ENCODE results near the gene POLE.
A peak's percentile ranks its signal among the peaks of the same experiment; 100 is the strongest.

The POLE gene

DNA sequence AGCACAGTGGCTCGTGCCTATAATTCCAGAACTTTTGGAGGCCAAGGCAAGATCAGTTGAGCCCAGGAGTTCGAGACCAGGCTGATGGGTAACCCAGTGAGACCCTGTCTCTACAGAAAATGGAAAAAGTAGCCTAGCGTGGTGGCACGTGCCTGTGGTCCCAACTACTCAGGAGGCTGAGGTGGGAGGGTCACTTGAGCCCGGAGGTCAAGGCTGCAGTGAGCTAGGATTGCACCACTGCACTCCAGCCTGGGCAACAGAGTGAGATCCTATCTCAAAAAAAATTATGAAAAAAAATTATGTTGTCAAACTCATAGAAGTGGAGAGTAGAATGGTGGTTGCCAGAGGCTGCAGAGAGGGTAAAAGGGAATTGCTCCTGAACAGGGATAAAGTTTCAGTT is 73.1 kb downstream of the POLE start:
- H4K5ac ChIP-seq (ENCODE audit: low read length): no peak overlapping the region
- H2BK120ac ChIP-seq (ENCODE audit: low read depth, low read length): no peak overlapping the region
- no peak for DNase-seq
- no peaks in the 10 kb centered on the region for H3K79me2 ChIP-seq (ENCODE audit: control insufficient read depth, insufficient read depth, low read length)
- H3K18ac ChIP-seq (ENCODE audit: low read length): no peak overlapping the region
- no peak overlapping the region for H3K4me2 ChIP-seq (ENCODE audit: low read length)
- H4K8ac ChIP-seq (ENCODE audit: low read depth, low read length): no peak overlapping the region
- no peak overlapping the region for H3K4me3 ChIP-seq (ENCODE audit: low read length)
- H3K36me3 ChIP-seq (ENCODE audit: control insufficient read depth, insufficient read depth, low read length): no peaks in the 10 kb centered on the region
- H3K27me3 ChIP-seq (ENCODE audit: insufficient read depth, low read length, poor library complexity): peaks cover 10% of the 10 kb centered on the region
- WGBS (ENCODE audit: extremely low coverage, insufficient coverage, low lambda C conversion rate): no CpG with 5 or more reads among the region's 5 CpGs
- no peak overlapping the region for H3K27ac ChIP-seq (ENCODE audit: low read depth, low read length)
- no peak overlapping the region for H3K56ac ChIP-seq (ENCODE audit: low read length)
- H3K4me1 ChIP-seq (ENCODE audit: control insufficient read depth, low read depth, low read length): no peaks in the 10 kb centered on the region
- no peak overlapping the region for H2BK5ac ChIP-seq (ENCODE audit: low read length)
- no peaks in the 10 kb centered on the region for H3K79me1 ChIP-seq (ENCODE audit: low read length)
- no peak overlapping the region for H3K4ac ChIP-seq (ENCODE audit: low read depth, low read length)
- H2BK15ac ChIP-seq (replicated peaks; ENCODE audit: low read depth): no peak overlapping the region
- H3K23ac ChIP-seq (ENCODE audit: low read length): no peak overlapping the region
- H2AK5ac ChIP-seq (ENCODE audit: low read length): no peak overlapping the region
- H3K9ac ChIP-seq (ENCODE audit: low read length): no peak overlapping the region

DNA sequence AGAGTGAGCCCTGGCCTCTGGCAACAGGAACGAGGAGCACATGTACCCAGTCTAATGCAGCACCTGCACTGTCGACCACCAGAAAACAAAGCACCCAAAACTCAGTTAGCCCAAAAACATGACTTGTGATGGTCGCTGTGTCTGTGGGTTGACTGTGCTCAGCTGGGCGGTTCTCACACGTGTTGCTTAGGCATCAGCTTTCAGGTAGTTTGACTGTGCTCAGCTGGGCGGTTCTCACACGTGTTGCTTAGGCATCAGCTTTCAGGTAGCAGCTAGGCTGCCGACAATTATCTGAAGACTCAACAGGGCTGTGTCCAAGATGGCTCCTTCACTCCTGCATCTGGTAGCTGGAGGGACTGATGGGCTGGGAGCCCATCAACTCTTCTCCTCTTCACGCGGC is 75.5 kb downstream of the POLE start:
- Histone ChIP-seq H4K8ac (ENCODE audit: low read depth, low read length) (no peak overlapping the region), H2BK120ac (ENCODE audit: low read depth, low read length) (no peak overlapping the region), H3K4me2 (ENCODE audit: low read length) (no peak overlapping the region), H2BK5ac (ENCODE audit: low read length) (no peak overlapping the region), H3K18ac (ENCODE audit: low read length) (no peak overlapping the region), H3K36me3 (ENCODE audit: control insufficient read depth, insufficient read depth, low read length) (no peaks in the 10 kb centered on the region), H2BK15ac (replicated peaks; ENCODE audit: low read depth) (no peak overlapping the region), H3K56ac (ENCODE audit: low read length) (no peak overlapping the region), H3K23ac (ENCODE audit: low read length) (no peak overlapping the region), H3K4ac (ENCODE audit: low read depth, low read length) (no peak overlapping the region), H4K5ac (ENCODE audit: low read length) (no peak overlapping the region), H3K27me3 (ENCODE audit: insufficient read depth, low read length, poor library complexity) (peaks cover under 1% of the 10 kb centered on the region), H3K27ac (ENCODE audit: low read depth, low read length) (no peak overlapping the region), H2AK5ac (ENCODE audit: low read length) (no peak overlapping the region), H3K4me1 (ENCODE audit: control insufficient read depth, low read depth, low read length) (no peaks in the 10 kb centered on the region), H3K9ac (ENCODE audit: low read length) (no peak overlapping the region), H3K79me2 (ENCODE audit: control insufficient read depth, insufficient read depth, low read length) (no peaks in the 10 kb centered on the region), H3K4me3 (ENCODE audit: low read length) (no peak overlapping the region), H3K79me1 (ENCODE audit: low read length) (no peaks in the 10 kb centered on the region)
- DNase-seq: no peak
- no CpG with 5 or more reads among the region's 10 CpGs for WGBS (ENCODE audit: extremely low coverage, insufficient coverage, low lambda C conversion rate)

DNA sequence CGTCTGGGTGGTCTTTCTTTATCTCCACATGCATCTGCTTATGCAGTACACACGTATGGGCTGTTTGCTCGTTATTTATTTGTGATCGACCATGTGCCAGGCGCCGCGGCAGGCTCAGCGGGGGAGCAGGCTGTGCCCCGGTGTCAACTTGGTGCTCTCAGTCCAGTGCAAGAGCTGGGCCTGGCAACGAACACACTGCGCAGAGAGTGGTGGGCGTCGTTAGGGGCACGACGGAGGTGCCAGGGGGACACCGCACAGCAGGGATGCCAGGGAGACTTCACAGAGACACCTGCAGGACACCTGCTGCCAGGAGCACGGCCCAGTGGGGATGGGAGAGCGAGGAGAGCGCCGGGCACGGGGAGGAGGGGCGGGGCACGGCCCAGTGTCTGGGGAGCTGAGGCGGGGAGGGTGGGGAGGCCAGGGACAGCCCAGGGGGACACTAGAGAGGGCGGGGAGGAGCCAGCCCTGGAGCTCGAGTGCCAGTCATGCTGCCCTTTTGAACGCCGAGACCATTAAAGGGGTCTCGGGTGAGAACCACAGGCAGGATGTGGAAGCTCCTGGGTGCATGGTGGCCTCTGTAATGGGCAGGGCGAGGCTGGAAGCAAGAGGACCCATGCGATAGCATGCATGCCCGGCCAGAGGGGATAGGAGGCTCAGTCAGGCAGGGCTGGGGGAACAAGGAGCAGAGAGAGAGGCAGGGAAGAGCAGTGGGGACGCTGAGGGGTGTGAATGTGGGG is 76.1 kb downstream of the POLE start:
- H2AK5ac ChIP-seq (ENCODE audit: low read length): no peak overlapping the region
- no peak overlapping the region for H2BK120ac ChIP-seq (ENCODE audit: low read depth, low read length)
- no peak overlapping the region for H3K23ac ChIP-seq (ENCODE audit: low read length)
- no peak overlapping the region for H2BK15ac ChIP-seq (replicated peaks; ENCODE audit: low read depth)
- H3K27ac ChIP-seq (ENCODE audit: low read depth, low read length): no peak overlapping the region
- no peak overlapping the region for H3K56ac ChIP-seq (ENCODE audit: low read length)
- no peak overlapping the region for H3K9ac ChIP-seq (ENCODE audit: low read length)
- WGBS (ENCODE audit: extremely low coverage, insufficient coverage, low lambda C conversion rate): no CpG with 5 or more reads among the region's 33 CpGs
- DNase-seq: no peak
- H4K8ac ChIP-seq (ENCODE audit: low read depth, low read length): no peak overlapping the region
- H3K79me1 ChIP-seq (ENCODE audit: low read length): no peaks in the 10 kb centered on the region
- no peak overlapping the region for H4K5ac ChIP-seq (ENCODE audit: low read length)
- no peak overlapping the region for H3K4ac ChIP-seq (ENCODE audit: low read depth, low read length)
- H3K36me3 ChIP-seq (ENCODE audit: control insufficient read depth, insufficient read depth, low read length): no peaks in the 10 kb centered on the region
- H2BK5ac ChIP-seq (ENCODE audit: low read length): no peak overlapping the region
- no peak overlapping the region for H3K18ac ChIP-seq (ENCODE audit: low read length)
- H3K79me2 ChIP-seq (ENCODE audit: control insufficient read depth, insufficient read depth, low read length): no peaks in the 10 kb centered on the region
- no peaks in the 10 kb centered on the region for H3K27me3 ChIP-seq (ENCODE audit: insufficient read depth, low read length, poor library complexity)
- H3K4me3 ChIP-seq (ENCODE audit: low read length): no peak overlapping the region
- no peak overlapping the region for H3K4me2 ChIP-seq (ENCODE audit: low read length)
- H3K4me1 ChIP-seq (ENCODE audit: control insufficient read depth, low read depth, low read length): no peaks in the 10 kb centered on the region

DNA sequence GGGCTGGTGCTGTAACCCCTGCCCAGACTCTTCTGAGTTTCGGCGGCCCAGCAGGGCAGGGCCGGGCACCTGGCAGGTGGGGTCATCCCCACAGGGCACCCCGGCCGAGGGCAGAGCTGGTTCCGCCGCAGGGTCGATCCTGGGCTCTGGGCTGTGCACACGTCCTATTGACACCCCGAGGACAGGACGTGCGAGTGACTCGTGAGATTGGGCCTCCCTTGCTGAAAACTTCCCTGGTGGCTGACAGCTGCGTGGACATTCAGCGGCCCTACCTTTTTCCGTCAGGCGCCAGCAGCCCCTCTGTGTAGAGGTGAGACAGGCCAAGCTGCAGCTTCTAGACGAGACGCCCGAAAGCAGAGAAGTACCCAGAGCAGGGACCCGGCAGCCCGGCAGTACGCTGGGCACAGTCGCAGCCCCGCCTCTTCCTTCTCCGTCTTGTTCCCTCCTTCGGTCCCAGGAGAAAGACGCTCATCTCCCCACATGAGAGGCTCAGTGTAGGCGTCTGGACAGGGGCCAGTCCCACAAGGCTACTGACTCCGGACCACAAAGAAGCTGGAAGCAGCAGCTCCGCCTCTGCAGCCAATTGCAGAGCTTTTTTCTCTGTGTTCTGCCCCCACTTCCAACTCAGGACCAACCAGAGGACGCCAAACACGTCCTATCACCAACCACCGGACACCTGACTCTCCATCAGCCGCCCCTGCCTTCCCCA is 76.9 kb downstream of the POLE start, which contains the start of gene LRCOL1:
TSS of gene LRCOL1 (minus strand) at position 532 of the 709 bp plus-strand sequence. CDS start 4,331 bp downstream, outside the sequence.
- Histone ChIP-seq H2BK120ac (ENCODE audit: low read depth, low read length) (no peak within 1 kb of the TSS), H4K5ac (ENCODE audit: low read length) (no peak within 1 kb of the TSS), H3K4me3 (ENCODE audit: low read length) (no peak within 1 kb of the TSS), H3K4ac (ENCODE audit: low read depth, low read length) (no peak within 1 kb of the TSS), H3K27me3 (ENCODE audit: insufficient read depth, low read length, poor library complexity) (no peaks in the 10 kb centered on the region), H3K9ac (ENCODE audit: low read length) (no peak within 1 kb of the TSS), H3K79me2 (ENCODE audit: control insufficient read depth, insufficient read depth, low read length) (no peaks in the 10 kb centered on the region), H3K36me3 (ENCODE audit: control insufficient read depth, insufficient read depth, low read length) (no peaks in the 10 kb centered on the region), H2BK15ac (replicated peaks; ENCODE audit: low read depth) (no peak within 1 kb of the TSS), H3K27ac (ENCODE audit: low read depth, low read length) (no peak within 1 kb of the TSS), H4K8ac (ENCODE audit: low read depth, low read length) (no peak within 1 kb of the TSS), H3K56ac (ENCODE audit: low read length) (no peak within 1 kb of the TSS), H3K4me2 (ENCODE audit: low read length) (no peak within 1 kb of the TSS), H3K18ac (ENCODE audit: low read length) (no peak within 1 kb of the TSS), H3K23ac (ENCODE audit: low read length) (peak within 1 kb of the TSS; percentile 6), H3K79me1 (ENCODE audit: low read length) (no peaks in the 10 kb centered on the region), H3K4me1 (ENCODE audit: control insufficient read depth, low read depth, low read length) (no peaks in the 10 kb centered on the region), H2AK5ac (ENCODE audit: low read length) (no peak within 1 kb of the TSS), H2BK5ac (ENCODE audit: low read length) (no peak within 1 kb of the TSS)
- no CpG with 5 or more reads among the region's 35 CpGs for WGBS (ENCODE audit: extremely low coverage, insufficient coverage, low lambda C conversion rate)
- DNase-seq: no peak

DNA sequence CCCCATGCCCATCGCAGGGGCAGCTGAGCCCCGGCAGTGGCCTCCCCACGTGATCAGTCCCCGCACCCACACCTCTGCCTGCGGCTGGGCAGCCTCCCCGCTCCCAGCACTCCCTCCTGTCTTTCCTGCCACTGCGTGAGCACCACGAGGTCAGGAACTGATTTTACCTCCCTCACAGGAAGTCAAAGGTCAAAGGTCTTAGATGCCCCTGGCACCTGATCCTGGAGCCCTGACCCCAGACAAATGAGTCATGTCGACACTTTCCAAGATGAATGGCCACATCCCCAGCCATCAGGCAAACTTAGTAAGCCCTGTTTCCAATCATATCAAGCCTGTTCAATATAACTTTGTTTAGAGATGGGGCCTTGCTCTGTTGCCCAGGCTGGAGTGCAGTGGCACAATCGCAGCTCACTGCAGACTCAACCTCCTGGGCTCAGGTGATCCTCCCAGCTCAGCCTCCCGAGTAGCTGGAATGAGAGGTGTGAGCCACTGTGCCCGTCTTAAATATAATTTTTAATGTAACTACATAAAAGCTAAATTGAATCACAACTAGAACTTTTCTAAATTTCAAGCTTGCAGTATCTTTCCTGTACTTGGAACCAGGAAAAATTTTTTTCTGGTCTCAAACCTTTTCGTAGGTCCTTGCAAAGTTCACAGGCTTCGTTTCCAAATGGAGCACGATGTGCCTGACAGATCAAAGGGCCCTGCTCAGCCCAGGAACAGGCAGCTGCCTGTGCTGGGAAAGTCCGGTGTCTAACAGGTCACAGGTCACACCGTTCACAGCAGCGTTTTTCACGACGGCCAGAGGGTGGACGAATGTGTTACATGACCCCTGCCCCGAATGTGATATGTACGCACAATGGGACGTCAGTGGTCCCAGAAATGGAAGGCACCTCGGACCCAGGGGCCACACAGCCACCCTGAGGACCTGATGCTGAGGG is 78.6 kb downstream of the POLE start:
- Histone ChIP-seq H2AK5ac (ENCODE audit: low read length) (no peak overlapping the region), H3K23ac (ENCODE audit: low read length) (no peak overlapping the region), H3K36me3 (ENCODE audit: control insufficient read depth, insufficient read depth, low read length) (no peaks in the 10 kb centered on the region), H3K4me3 (ENCODE audit: low read length) (no peak overlapping the region), H3K4ac (ENCODE audit: low read depth, low read length) (no peak overlapping the region), H2BK120ac (ENCODE audit: low read depth, low read length) (no peak overlapping the region), H3K79me1 (ENCODE audit: low read length) (no peaks in the 10 kb centered on the region), H3K4me1 (ENCODE audit: control insufficient read depth, low read depth, low read length) (no peaks in the 10 kb centered on the region), H4K8ac (ENCODE audit: low read depth, low read length) (no peak overlapping the region), H3K79me2 (ENCODE audit: control insufficient read depth, insufficient read depth, low read length) (no peaks in the 10 kb centered on the region), H3K9ac (ENCODE audit: low read length) (no peak overlapping the region), H3K56ac (ENCODE audit: low read length) (no peak overlapping the region), H3K4me2 (ENCODE audit: low read length) (no peak overlapping the region), H4K5ac (ENCODE audit: low read length) (no peak overlapping the region), H2BK5ac (ENCODE audit: low read length) (no peak overlapping the region), H2BK15ac (replicated peaks; ENCODE audit: low read depth) (no peak overlapping the region), H3K27ac (ENCODE audit: low read depth, low read length) (no peak overlapping the region), H3K27me3 (ENCODE audit: insufficient read depth, low read length, poor library complexity) (no peaks in the 10 kb centered on the region), H3K18ac (ENCODE audit: low read length) (no peak overlapping the region)
- no peak for DNase-seq
- WGBS (ENCODE audit: extremely low coverage, insufficient coverage, low lambda C conversion rate): no CpG with 5 or more reads among the region's 25 CpGs

Measured in mesendoderm (in vitro differentiated cells).